ENCODE data around the gene CYFIP1. TPM values are rescaled to one million over a fixed set of nuclear protein-coding genes. Genes with fewer than 3 reads are reported as not detected.
A peak's percentile ranks its signal among the peaks of the same experiment; 100 is the strongest.

CYFIP1 gene
- total and polyA plus RNA-seq, 10 donors = 11.5 to 139 (median 84.9) TPM

- WGBS, 5 donors = 85 to 98% (median 93%) methylated on average over 2 of the region's 2 CpGs
- H3K27ac ChIP-seq = no peak overlapping the region
- H3K36me3 ChIP-seq = peaks cover 0 to 100% (median 65%) of the 10 kb centered on the region in 6 donors
- DNase-seq = no peak
- no peak overlapping the region for H3K4me3 ChIP-seq
- no peaks in the 10 kb centered on the region for H3K27me3 ChIP-seq (replicated peaks in 1 of 7)
- intact Hi-C loops (cut with DNase I; ENCODE audit: low total_unique reads) = no loop called here
- H3K9me3 ChIP-seq = no peaks in the 10 kb centered on the region
- no peaks in the 10 kb centered on the region for H3K4me1 ChIP-seq
- TF ChIP-seq CTCF (IDR thresholded peaks at IDR 0.05 in 8 of 11, conservative IDR thresholded peaks at IDR 0.05 in 3 of 11) = no peak
- TF ChIP-seq POLR2AphosphoS5 (IDR thresholded peaks at IDR 0.05) = no peak
- no peak for TF ChIP-seq POLR2A (IDR thresholded peaks at IDR 0.05)
Measured at GRCh38 chr15:23002920-23003319, 22.8 kb upstream of the CYFIP1 start.

- no peak overlapping the region for H3K4me3 ChIP-seq
- no peaks in the 10 kb centered on the region for H3K9me3 ChIP-seq
- WGBS, 5 donors = 95 to 97% (median 95%) methylated on average over 7 of the region's 7 CpGs
- no peaks in the 10 kb centered on the region for H3K27me3 ChIP-seq (replicated peaks in 1 of 7)
- H3K4me1 ChIP-seq = no peaks in the 10 kb centered on the region
- no peak for DNase-seq
- no peak overlapping the region for H3K27ac ChIP-seq
- no peak for TF ChIP-seq CTCF (IDR thresholded peaks at IDR 0.05 in 8 of 11, conservative IDR thresholded peaks at IDR 0.05 in 3 of 11)
- no peak for TF ChIP-seq POLR2AphosphoS5 (IDR thresholded peaks at IDR 0.05)
- TF ChIP-seq POLR2A (IDR thresholded peaks at IDR 0.05) = no peak
- intact Hi-C loops (cut with DNase I; ENCODE audit: low total_unique reads) = no loop called here
- H3K36me3 ChIP-seq = peaks cover 0 to 79% (median 29%) of the 10 kb centered on the region in 6 donors
Measured at GRCh38 chr15:22995795-22996194, 15.6 kb upstream of the CYFIP1 start.

DNA sequence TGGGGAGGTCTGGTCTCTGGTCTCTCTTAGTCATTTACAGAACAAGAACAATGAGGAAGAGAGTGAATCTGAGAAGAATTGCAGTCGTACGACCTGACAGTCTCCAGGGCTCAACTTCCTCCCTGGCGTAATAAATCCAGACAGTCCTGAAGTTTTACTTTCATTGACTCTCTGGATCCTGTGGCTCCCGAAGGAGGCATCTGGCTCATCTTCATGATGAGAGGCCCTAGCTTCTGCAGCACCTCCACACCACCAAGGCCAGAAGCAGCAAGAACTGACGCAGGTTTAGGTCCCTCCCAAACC is 11.8 kb upstream of the CYFIP1 start:
- Histone ChIP-seq H3K27ac (no peak overlapping the region), H3K36me3 (peaks cover 0 to 41% (median 14%) of the 10 kb centered on the region in 6 donors), H3K4me3 (no peak overlapping the region), H3K9me3 (no peaks in the 10 kb centered on the region), H3K4me1 (no peaks in the 10 kb centered on the region), H3K27me3 (replicated peaks in 1 of 7) (no peaks in the 10 kb centered on the region)
- WGBS, 5 donors = 50 to 77% (median 59%) methylated on average over 5 of the region's 5 CpGs
- peak; percentile 17 for DNase-seq
- intact Hi-C loops (cut with DNase I; ENCODE audit: low total_unique reads) = no loop called here
- no peak for TF ChIP-seq CTCF (IDR thresholded peaks at IDR 0.05 in 8 of 11, conservative IDR thresholded peaks at IDR 0.05 in 3 of 11)
- TF ChIP-seq POLR2A (IDR thresholded peaks at IDR 0.05) = no peak
- TF ChIP-seq POLR2AphosphoS5 (IDR thresholded peaks at IDR 0.05) = no peak

DNA sequence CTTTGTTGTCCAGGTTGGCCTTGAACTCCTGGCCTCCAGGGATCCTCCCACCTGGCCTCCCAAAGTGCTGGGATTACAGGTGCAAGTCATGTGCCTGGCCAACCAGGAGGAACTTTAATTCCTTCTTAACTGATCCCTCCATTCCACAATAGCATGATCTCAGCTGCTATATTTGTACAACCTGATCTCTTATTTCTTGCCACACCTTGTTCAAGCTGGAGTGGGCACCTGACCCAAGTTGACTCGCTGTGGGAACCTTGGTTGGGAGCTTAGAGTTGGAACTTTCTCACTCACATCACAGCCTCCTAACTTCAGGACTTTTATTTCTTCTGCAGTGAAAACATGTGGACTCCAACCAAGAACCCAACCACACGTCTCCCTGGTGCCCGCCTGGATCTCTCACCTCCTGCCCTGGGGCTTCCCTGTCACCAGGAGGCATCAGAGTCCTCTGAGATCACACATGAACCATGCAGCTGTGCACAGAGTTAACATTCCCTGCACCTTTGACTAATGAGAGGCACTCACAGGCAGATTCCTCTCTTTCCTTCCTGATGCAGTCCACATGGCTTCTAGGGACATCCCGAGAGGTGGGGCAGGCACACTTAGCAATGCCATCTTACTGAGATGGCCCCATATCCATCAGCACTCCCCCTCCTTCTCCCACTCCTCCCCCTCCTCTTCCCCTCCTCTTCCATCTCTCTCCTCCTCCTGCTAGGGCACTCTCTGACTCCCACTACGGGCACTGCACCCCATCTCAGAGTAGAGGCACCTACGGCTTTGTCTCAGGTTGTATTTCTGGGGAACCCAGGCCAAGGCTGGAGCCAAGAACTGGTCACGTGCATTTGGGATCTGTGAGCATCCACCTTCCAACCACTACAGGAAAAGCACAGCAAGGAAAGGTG is 9.7 kb upstream of the CYFIP1 start:
- no peak for TF ChIP-seq POLR2AphosphoS5 (IDR thresholded peaks at IDR 0.05)
- no peak for TF ChIP-seq CTCF (IDR thresholded peaks at IDR 0.05 in 8 of 11, conservative IDR thresholded peaks at IDR 0.05 in 3 of 11)
- TF ChIP-seq POLR2A (IDR thresholded peaks at IDR 0.05) = no peak
- Histone ChIP-seq H3K4me1 (no peaks in the 10 kb centered on the region), H3K36me3 (peaks cover 0 to 19% (median 13%) of the 10 kb centered on the region in 6 donors), H3K27me3 (replicated peaks in 1 of 7) (no peaks in the 10 kb centered on the region), H3K9me3 (no peaks in the 10 kb centered on the region), H3K27ac (no peak overlapping the region), H3K4me3 (no peak overlapping the region)
- intact Hi-C loops (cut with DNase I; ENCODE audit: low total_unique reads) = loop anchor here (10.0 kb wide), 1 partner anchor 45 kb away; the partner anchor contains the start of gene TUBGCP5
- peak; percentile 25 for DNase-seq
- WGBS, 5 donors = 78 to 86% (median 82%) methylated on average over 7 of the region's 7 CpGs

All from spleen (tissue), 11 donors.